ENCODE data around the gene AP3B1.

AP3B1 gene, protein sequence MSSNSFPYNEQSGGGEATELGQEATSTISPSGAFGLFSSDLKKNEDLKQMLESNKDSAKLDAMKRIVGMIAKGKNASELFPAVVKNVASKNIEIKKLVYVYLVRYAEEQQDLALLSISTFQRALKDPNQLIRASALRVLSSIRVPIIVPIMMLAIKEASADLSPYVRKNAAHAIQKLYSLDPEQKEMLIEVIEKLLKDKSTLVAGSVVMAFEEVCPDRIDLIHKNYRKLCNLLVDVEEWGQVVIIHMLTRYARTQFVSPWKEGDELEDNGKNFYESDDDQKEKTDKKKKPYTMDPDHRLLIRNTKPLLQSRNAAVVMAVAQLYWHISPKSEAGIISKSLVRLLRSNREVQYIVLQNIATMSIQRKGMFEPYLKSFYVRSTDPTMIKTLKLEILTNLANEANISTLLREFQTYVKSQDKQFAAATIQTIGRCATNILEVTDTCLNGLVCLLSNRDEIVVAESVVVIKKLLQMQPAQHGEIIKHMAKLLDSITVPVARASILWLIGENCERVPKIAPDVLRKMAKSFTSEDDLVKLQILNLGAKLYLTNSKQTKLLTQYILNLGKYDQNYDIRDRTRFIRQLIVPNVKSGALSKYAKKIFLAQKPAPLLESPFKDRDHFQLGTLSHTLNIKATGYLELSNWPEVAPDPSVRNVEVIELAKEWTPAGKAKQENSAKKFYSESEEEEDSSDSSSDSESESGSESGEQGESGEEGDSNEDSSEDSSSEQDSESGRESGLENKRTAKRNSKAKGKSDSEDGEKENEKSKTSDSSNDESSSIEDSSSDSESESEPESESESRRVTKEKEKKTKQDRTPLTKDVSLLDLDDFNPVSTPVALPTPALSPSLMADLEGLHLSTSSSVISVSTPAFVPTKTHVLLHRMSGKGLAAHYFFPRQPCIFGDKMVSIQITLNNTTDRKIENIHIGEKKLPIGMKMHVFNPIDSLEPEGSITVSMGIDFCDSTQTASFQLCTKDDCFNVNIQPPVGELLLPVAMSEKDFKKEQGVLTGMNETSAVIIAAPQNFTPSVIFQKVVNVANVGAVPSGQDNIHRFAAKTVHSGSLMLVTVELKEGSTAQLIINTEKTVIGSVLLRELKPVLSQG

DNA sequence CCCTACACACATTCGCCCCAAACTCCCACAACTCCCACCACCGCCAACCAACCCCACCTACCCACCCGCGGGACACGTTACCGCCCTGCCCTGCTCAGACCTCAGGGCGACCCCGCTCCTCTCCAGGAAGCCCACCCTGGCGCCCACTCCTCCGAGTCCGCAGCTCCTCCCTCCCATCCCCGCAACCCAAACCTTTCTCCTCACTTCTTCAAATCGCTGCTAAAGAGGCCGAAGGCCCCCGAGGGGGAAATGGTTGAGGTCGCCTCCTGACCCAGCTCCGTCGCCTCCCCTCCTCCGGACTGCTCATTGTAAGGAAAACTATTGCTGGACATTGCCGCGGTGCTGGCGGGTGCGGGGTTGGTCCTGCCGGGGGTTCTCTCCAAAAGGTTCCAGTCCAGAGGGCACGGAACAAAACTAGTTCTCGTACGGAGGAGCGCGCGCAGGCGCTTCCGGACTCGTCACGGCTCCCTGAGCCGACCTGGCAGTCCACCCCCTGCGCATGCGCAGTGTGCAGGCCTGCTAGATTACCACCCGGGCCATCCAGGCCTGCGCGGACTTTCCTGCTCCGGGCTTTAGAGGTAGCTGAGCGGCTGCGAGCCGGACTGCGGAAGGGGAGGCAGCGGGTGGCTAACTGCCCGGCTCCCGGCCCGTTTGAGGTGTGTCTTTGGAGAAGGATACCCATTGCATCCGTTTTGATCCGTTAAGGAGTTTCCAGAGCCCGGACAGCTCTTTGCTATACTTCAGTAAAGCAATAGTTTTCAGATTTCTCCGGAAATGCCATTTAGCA is at the start of gene AP3B1:
TSS of gene AP3B1 (minus strand) at position 451 of the 787 bp plus-strand sequence. CDS start at position 332, 119 bp downstream.
- Histone ChIP-seq H3K9me3 (ENCODE audit: control insufficient read depth, low read length) (no peaks in the 10 kb centered on the region), H3K36me3 (ENCODE audit: control insufficient read depth, insufficient read depth, low read length) (no peaks in the 10 kb centered on the region), H2AFZ (peak within 1 kb of the TSS; percentile 93), H3K4me1 (no peaks in the 10 kb centered on the region), H3K4me3 (ENCODE audit: low read depth, low read length) (peak within 1 kb of the TSS; percentile 99), H3K27ac (peak within 1 kb of the TSS; percentile 83), H3K27me3 (ENCODE audit: control insufficient read depth, insufficient read depth, low read length) (no peaks in the 10 kb centered on the region), H3K79me2 (peaks cover 4% of the 10 kb centered on the region), H3K4me2 (ENCODE audit: low read length) (peak within 1 kb of the TSS; percentile 100), H3K9ac (peak within 1 kb of the TSS; percentile 25)
- TF ChIP-seq, protein P1, sequence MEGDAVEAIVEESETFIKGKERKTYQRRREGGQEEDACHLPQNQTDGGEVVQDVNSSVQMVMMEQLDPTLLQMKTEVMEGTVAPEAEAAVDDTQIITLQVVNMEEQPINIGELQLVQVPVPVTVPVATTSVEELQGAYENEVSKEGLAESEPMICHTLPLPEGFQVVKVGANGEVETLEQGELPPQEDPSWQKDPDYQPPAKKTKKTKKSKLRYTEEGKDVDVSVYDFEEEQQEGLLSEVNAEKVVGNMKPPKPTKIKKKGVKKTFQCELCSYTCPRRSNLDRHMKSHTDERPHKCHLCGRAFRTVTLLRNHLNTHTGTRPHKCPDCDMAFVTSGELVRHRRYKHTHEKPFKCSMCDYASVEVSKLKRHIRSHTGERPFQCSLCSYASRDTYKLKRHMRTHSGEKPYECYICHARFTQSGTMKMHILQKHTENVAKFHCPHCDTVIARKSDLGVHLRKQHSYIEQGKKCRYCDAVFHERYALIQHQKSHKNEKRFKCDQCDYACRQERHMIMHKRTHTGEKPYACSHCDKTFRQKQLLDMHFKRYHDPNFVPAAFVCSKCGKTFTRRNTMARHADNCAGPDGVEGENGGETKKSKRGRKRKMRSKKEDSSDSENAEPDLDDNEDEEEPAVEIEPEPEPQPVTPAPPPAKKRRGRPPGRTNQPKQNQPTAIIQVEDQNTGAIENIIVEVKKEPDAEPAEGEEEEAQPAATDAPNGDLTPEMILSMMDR (IDR thresholded peaks at IDR 0.05): no peak

DNA sequence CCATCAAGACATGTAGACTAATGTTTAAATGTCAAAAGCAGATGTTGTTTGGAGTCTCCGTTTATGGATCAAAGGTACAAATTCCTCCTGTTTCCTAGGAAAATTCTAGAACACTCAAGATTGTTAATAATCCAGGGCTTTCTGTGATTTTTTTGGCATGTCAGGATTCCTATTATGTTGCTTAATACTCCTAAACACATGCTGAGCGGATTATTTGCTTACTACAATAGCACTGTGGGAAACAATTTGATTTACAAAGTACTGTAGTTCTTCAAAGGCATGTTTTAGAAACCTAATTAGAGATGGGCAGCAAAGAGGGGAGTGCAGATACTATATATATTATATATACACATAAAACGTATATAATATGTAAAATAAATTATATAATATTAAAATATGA is 46.9 kb upstream of the AP3B1 start:
- Histone ChIP-seq H3K27me3 (ENCODE audit: control insufficient read depth, insufficient read depth, low read length) (no peaks in the 10 kb centered on the region), H3K9ac (no peak overlapping the region), H3K36me3 (ENCODE audit: control insufficient read depth, insufficient read depth, low read length) (no peaks in the 10 kb centered on the region), H3K79me2 (no peaks in the 10 kb centered on the region), H2AFZ (no peak overlapping the region), H3K4me1 (no peaks in the 10 kb centered on the region), H3K4me2 (ENCODE audit: low read length) (no peak overlapping the region), H3K27ac (no peak overlapping the region), H3K9me3 (ENCODE audit: control insufficient read depth, low read length) (peaks cover 3% of the 10 kb centered on the region), H3K4me3 (ENCODE audit: low read depth, low read length) (no peak overlapping the region)
- TF ChIP-seq, protein P1 (IDR thresholded peaks at IDR 0.05): no peak

DNA sequence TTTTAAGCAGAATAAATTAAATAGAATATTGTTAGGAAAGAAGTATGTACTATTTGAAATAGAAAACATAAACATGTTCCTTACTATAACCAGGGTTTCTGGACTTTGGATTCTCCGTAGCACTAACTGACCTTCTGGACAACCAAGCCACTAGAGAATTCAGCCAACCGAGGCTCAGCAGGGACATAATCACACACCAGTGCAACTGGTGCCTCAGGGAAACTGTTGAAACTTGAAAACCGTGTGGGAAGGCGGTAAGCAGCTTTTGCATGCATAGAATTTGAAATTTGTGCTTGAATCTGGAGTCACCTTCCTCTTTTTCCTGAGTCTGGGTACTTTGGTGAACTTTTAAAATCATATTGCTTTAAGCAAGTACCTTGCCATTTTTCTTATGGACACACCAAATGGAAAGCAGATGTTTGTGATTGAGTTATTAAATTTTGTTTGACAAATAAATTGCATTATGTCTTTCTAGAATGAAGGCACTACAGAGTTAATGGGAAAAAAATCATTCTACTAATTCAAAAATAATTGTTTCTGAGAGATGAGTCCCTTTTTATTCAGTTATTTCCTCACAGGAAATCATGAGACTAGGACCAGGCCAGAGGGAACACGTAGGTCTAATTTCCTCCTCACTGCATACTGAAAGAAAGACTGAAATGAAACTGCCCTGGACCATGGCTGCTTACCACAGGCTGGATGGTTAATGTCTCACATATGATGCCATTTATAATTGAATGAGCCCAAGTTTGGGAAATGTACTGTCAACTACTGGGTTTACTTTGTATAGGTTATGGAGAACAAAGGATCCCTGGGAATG is 45.3 kb upstream of the AP3B1 start:
- Histone ChIP-seq H3K36me3 (ENCODE audit: control insufficient read depth, insufficient read depth, low read length) (no peaks in the 10 kb centered on the region), H3K9me3 (ENCODE audit: control insufficient read depth, low read length) (peaks cover 3% of the 10 kb centered on the region), H3K4me3 (ENCODE audit: low read depth, low read length) (no peak overlapping the region), H3K27me3 (ENCODE audit: control insufficient read depth, insufficient read depth, low read length) (no peaks in the 10 kb centered on the region), H3K9ac (no peak overlapping the region), H3K79me2 (no peaks in the 10 kb centered on the region), H3K4me2 (ENCODE audit: low read length) (no peak overlapping the region), H3K4me1 (no peaks in the 10 kb centered on the region), H2AFZ (no peak overlapping the region), H3K27ac (no peak overlapping the region)
- TF ChIP-seq, protein P1 (IDR thresholded peaks at IDR 0.05): no peak

DNA sequence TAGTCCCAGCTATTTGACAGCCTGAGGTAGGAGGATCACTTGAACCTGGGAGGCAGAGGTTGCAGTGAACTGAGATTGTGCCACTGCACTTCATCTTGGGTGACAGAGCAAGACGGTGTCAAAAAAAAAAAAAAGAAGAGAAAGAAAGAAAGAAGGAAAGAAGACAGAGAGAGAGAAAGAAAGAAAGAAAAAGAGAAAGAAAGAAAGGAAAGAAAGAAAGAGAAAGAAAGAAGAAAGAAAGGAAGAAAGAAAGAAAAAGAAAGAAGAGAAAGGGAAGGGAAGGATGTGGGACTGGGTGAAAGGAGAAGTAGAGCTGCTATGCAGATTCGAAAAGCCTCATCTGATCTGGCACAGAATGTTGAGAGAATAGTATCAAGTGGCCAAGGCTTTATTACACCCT is 42.2 kb upstream of the AP3B1 start:
- H3K9me3 ChIP-seq (ENCODE audit: control insufficient read depth, low read length): peaks cover 3% of the 10 kb centered on the region
- H3K9ac ChIP-seq: no peak overlapping the region
- H3K4me2 ChIP-seq (ENCODE audit: low read length): no peak overlapping the region
- H2AFZ ChIP-seq: no peak overlapping the region
- no peaks in the 10 kb centered on the region for H3K27me3 ChIP-seq (ENCODE audit: control insufficient read depth, insufficient read depth, low read length)
- no peak overlapping the region for H3K4me3 ChIP-seq (ENCODE audit: low read depth, low read length)
- H3K79me2 ChIP-seq: no peaks in the 10 kb centered on the region
- no peaks in the 10 kb centered on the region for H3K4me1 ChIP-seq
- H3K36me3 ChIP-seq (ENCODE audit: control insufficient read depth, insufficient read depth, low read length): no peaks in the 10 kb centered on the region
- TF ChIP-seq, protein P1 (IDR thresholded peaks at IDR 0.05): no peak
- H3K27ac ChIP-seq: no peak overlapping the region

All from parathyroid adenoma (tissue), 2 donors.